Measurements from ENCODE around the gene HDAC11.

Gene HDAC11

DNA sequence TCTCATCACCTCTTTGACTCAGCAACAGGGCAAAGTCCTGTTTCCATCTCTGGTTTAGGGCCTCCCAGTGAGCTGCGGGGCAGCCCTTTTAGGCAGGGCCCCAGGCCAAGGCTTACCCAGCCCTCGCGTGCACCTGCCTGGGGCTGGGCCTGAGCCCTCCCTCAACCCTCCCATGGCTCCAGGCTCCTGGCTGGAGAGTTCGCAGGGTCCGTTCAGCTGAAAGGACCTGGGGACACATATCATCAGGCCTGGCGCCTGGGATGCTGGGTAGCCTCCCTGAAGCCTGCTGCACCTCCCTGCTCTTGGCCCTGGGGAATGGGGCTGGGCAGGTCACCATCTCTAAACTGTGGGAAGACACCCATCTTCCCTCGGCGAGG lies 29.7 kb downstream of the HDAC11 start:
- DNase-seq (ENCODE audit: low read depth): no peak
- no peak overlapping the region for H3K4me3 ChIP-seq (replicated peaks; ENCODE audit: low read depth, low read length)
- TF ChIP-seq, protein P1, sequence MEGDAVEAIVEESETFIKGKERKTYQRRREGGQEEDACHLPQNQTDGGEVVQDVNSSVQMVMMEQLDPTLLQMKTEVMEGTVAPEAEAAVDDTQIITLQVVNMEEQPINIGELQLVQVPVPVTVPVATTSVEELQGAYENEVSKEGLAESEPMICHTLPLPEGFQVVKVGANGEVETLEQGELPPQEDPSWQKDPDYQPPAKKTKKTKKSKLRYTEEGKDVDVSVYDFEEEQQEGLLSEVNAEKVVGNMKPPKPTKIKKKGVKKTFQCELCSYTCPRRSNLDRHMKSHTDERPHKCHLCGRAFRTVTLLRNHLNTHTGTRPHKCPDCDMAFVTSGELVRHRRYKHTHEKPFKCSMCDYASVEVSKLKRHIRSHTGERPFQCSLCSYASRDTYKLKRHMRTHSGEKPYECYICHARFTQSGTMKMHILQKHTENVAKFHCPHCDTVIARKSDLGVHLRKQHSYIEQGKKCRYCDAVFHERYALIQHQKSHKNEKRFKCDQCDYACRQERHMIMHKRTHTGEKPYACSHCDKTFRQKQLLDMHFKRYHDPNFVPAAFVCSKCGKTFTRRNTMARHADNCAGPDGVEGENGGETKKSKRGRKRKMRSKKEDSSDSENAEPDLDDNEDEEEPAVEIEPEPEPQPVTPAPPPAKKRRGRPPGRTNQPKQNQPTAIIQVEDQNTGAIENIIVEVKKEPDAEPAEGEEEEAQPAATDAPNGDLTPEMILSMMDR (IDR thresholded peaks at IDR 0.05; ENCODE audit: low read length, missing control alignments): no peak

- no peak for DNase-seq (ENCODE audit: low read depth)
- no peak overlapping the region for H3K4me3 ChIP-seq (replicated peaks; ENCODE audit: low read depth, low read length)
- TF ChIP-seq, protein P1 (IDR thresholded peaks at IDR 0.05; ENCODE audit: low read length, missing control alignments): no peak
Observed at GRCh38 chr3:13512451-13512850, 32.3 kb downstream of the HDAC11 start.

DNA sequence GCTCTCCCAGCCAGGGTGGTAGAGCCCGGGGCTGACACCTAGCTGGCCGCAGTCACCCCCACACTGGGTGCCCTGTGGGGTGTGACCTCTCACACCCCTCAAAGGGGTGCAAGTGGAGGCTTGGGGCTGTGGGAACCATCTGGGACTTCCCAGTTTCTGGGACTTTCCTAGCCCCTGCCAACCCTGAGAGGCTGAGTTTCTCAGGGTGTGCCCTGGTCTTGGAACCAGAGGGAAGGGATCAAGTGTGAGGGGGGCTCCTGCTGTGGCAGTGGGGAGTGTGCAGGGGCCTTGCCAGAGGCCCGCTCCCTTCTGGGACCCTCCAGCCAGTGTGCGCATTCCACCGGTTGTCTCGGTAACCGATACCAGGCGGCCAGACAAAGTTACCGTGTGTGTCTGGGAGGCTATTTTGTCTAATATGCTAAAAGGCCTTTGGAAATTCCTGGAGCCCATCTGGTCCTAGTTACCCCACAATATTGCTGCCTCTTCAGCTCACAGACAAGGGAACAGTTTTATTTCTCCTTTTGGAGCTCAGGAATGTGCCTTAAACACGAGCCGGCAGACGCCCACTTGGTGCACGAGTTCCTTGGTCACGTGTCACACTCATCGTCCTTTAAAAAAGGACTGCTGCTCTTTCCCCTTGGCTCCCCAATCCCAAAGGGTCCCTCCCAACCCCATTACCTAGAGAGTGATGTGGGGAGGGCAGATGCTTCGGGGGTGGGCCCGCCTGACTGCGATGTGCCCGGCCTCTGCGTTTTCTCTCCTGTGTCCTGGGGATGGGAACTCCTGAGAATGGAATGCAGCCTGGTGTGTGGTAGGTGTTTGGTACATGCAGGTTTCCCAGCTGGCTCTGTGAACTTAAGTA lies 33.2 kb downstream of the HDAC11 start:
- TF ChIP-seq, protein P1 (IDR thresholded peaks at IDR 0.05; ENCODE audit: low read length, missing control alignments): no peak
- H3K4me3 ChIP-seq (replicated peaks; ENCODE audit: low read depth, low read length): no peak overlapping the region
- no peak for DNase-seq (ENCODE audit: low read depth)

DNA sequence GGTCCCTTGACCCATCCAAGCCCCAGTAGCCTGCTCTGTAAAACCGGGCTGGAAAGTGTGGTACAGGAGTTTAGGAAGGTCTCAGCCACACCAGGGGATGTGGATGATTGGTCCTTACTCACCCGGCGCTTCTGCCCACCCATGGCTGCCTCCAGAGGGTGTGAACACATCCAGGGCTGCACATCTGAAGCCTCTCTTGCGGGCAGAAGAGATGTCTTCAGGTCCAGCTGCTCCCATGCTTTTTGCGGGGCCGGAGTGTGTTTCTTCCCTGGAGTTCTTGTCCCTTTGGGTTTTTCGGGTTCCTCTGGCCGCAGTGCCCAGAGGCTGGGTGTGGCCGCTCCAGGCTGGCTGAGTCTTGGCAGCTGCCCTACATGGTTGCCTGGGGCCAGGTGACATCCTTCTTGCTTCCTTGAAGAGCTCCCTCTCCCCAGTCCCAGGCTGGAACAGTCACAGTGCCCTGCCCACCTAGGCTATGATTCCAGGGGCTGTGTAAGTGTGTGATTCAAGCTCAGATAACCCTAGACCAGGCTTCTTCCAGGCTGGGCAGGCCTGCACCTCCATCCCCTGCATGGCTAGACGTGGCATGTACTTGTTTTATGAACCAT lies 33.9 kb downstream of the HDAC11 start:
- no peak overlapping the region for H3K4me3 ChIP-seq (replicated peaks; ENCODE audit: low read depth, low read length)
- TF ChIP-seq, protein P1 (IDR thresholded peaks at IDR 0.05; ENCODE audit: low read length, missing control alignments): no peak
- no peak for DNase-seq (ENCODE audit: low read depth)

DNA sequence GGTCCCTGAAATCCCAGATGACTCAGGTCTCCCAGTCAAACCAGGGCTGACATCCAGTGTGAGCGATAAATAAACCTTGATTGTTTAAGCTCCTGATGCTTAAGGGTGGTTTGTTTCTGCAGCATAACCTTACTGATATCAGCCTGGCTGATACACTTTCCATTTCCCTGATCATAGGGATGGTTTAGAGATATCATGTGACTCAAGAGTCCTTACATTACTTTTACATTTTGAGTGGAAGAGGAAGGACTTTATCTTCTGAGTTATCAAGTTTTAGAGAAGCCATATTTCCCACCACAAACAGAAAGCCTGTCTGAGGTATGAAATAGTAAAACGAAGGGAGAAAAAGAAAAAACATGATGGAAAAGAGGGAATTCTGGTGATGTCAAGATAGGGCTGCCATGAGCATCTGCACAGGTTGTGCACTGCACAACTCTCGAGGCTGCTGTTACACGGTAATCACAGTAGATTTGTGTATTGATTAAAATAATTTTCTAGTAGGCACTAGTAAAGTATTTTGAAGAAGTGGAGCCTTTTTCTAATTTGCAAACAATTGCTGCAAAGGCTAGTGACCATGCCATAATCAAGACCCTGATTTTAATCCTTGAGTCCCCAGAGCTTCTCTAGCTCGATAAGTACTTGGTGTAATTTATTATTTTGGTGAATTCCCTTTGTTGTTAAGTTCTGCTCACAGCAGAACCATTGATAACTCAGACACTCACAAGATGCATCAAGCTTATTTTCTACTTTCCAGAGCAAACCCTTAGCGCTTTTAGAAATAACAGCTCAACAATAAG lies 34.7 kb downstream of the HDAC11 start:
- no peak for DNase-seq (ENCODE audit: low read depth)
- no peak overlapping the region for H3K4me3 ChIP-seq (replicated peaks; ENCODE audit: low read depth, low read length)
- TF ChIP-seq, protein P1 (IDR thresholded peaks at IDR 0.05; ENCODE audit: low read length, missing control alignments): no peak

GRCh38 chr3:13515786-13516759 lies 36.0 kb downstream of the HDAC11 start:
- DNase-seq (ENCODE audit: low read depth): peak; percentile 22
- no peak overlapping the region for H3K4me3 ChIP-seq (replicated peaks; ENCODE audit: low read depth, low read length)
- TF ChIP-seq, protein P1 (IDR thresholded peaks at IDR 0.05; ENCODE audit: low read length, missing control alignments): no peak
